GM11168 (cell line): ENCODE measurements around the gene IFNL3.
"Not testable (repeated sequence)": the region's sequence is repeated elsewhere in the genome, so short reads cannot be mapped to it uniquely, and the experiment has no call there.

Experiments
- in situ Hi-C: fragments of 300-500 bp; cut with MboI; formaldehyde crosslinking; loops from one replicate; pipeline ENCODE4 v1.12.0; 2022; ENCODE audit warnings: low sequenced_read_pairs; ENCODE audit not compliant: unreplicated experiment

The IFNL3 gene

DNA sequence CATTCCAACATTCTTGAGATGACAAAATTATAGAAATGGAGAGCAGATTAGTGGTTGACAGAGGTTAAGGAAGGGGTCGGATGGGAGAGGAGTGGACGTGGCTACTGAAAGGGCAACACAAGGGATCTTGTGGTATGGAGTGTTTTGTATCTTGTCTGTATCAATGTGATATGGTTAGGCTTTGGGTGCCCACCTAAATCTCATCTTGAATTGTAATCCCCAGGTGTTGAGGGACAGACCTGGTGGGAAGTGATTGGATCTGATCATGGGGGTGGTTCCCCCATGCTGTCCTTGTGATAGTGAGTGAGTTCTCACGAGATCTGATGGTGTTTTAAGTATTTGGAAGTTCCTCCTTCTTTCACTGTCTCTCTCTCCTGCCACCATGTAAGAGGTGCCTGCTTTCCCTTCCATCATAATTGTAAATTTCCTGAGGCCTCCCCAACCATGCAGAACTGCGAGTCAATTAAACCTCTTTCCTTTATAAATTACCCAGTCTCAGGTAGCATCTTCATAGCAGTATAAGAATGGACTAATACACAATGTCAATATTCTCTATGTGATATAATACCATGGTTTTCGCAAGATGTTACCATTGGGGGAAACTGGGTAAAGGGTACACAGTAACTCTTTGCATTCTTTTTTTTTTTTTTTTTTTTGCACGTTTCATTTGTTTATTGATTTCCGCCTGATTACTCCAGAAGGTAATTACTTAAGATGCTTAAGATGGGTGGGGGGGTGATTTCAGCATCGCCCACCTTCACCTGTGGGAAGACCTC, 8.8 kb upstream of the IFNL3 start:
- in situ Hi-C loops = no loop called here

DNA sequence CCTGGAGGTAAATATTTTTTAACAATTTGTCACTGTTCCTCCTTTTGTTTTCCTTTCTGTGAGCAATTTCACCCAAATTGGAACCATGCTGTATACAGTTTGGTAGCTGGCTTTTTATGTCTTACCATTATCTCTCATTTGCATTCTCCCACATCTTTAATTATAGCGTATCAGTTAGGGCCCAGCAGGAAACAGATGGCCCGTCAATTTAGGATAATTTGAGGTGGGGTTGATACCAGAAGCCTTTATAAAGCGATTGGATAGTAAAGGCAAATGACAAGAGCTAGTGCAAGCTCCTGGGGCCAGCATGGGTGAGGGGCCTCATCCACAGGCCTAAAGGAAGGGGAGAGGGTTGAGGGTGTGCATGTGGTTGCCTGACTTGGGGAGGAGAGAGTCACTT, 7.7 kb upstream of the IFNL3 start:
- in situ Hi-C loops = no loop called here

DNA sequence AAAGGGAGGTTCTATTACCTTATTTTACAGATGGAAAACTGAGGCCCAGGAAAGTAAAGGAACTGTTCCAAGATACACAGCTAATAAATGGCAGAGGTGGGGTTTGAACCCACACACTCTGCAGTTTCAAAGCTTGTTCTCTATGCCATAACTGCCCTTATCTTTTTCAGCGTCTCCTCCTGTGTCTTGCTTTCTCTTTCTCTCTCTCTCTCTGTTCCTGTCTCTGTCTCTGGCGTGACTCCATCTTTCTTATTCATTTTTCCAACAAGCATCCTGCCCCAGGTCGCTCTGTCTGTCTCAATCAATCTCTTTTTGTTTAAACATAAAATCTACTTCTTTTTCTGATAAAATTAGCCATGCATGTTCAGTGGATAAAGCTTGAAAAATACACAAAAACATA, 7.0 kb upstream of the IFNL3 start:
- in situ Hi-C loops = no loop called here

DNA sequence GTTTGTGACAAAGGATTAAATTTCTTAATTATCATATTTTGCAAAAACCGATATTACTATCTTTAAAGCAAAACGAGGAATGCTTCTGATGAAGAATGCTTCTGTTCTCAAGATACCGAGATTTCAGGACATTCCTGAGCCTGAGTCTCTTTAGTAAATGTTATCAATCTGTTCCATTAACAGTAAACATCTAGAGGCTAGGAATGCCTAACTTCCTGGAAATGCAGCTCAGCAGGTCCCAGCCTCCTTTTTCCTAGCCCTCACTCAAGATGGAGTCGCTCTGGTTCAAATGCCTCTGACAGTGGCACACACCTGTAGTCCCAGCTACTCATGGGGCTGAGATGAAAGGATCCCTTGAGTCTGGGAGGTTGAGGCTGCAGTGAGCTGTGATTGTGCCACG, 6.3 kb upstream of the IFNL3 start:
- in situ Hi-C loops = no loop called here

DNA sequence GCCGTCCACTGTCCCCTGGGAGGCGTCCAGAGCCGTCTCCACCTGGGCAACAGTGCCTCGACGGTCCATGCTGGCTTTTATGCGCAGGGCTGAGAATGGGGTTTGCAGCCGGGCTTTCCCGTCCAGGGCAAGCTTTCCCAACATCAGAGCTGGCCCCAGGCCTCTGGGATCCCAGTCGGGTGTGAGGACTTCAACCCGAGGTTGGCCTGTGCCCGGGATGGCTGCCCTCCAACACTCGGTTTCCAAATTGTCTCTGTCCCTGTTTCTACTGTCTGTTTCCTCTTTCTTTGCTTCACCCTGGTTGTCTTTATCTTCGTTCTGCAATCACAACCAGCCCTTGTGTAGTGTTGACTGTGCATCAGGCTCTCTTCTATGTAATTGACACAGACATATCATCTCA, 4.0 kb upstream of the IFNL3 start, which contains the start of gene IFNL4:
Gene IFNL4, minus strand, starts transcription at position 51 of the 400 bp plus-strand sequence.
- in situ Hi-C loops = no loop called here

DNA sequence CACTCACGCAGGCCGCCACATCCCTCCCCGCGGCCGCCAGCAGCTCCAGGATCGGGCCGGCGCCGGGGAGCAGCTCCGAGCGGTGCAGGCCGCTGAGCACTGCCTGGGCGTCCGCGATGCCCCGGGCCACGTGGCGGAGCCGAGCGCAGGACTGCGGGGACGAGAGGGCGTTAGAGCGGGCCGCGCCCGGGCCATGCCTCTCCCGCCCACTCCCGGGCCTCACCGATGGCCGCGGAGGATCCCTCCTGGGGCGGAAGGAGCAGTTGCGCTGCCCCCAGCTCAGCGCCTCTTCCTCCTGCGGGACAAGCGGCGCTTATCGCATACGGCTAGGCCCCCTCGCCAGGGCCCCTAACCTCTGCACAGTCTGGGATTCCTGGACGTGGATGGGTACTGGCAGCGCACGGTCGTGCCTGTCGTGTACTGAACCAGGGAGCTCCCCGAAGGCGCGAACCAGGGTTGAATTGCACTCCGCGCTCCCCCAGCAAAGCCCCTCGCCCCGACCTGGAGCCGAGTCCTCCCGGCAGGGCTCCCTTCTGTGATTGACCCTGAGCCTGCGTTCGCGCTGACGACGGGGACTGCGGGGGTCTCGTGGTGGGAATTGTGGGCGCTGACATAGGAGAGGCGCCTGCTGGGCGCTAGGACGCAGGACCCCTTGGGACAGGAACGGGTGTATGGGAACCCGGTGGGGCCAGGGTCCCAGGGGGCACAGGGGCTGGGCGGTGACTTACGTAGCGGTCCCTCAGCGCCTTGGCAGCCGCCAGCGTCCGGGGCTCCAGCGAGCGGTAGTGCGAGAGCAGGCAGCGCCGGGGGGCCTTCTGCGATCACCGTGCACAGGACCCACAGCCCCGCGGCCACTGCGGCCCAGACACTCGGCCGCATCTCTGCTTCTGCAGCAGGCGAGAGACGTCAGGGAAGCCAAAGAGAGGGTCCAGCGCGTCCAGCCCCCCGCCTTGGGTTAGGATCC, 3.2 kb upstream of the IFNL3 start:
- in situ Hi-C loops = no loop called here

DNA sequence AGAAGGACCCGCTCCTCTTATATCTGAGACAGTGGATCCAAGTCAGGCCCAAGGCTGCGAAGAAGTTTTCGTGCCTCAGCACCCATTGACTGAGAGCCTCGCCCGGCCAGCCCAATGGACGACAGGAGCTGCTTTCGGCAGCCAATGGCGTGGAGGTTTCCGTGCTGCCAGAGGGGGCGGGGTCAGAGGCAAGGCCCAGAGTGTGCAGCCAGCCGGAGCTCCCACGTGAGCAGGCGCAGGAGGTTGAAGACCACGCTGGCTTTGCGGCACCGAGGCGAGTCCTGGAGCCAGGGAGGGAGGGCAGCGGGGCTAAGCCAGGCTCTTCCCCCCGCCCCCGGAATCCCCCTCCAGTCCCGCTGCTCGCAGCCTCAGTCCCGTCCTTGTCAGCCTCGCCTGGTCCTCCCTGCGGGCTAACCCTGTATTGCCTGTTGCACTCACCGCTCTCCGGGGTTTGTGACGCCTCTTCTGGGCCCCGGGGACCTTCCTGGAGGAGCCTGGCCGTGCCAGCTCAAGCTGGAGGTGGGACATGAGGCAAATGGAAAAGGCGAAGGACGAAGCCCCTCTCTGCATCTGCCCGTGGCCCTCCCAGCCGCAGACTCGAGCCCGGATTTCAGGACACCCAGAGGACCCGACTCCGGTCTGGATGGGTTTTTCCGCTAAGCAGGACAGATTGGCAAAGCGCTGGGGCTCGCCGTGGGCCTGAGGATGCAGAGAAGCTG, 2.3 kb upstream of the IFNL3 start:
- in situ Hi-C loops = no loop called here

DNA sequence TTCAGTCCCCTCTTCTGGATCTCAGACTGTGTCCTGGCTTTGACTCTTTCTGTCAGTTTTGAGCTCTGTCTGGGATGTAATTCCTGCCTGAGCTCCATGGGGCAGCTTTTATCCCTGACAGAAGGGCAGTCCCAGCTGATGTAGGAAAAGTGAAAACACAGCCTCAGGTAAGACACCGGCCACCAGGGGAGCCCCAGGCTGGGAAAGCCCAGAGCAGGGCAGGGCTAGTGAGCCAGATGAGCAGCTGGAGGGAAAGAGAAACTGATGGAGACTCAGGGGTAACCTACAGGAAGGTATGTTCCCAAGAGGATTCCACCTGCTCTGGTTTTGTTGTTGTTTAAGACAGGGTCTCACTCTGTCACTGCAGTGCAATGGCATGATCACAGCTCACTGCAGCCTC, 360 bp upstream of the IFNL3 start:
- in situ Hi-C loops = not testable (repeated sequence)

DNA sequence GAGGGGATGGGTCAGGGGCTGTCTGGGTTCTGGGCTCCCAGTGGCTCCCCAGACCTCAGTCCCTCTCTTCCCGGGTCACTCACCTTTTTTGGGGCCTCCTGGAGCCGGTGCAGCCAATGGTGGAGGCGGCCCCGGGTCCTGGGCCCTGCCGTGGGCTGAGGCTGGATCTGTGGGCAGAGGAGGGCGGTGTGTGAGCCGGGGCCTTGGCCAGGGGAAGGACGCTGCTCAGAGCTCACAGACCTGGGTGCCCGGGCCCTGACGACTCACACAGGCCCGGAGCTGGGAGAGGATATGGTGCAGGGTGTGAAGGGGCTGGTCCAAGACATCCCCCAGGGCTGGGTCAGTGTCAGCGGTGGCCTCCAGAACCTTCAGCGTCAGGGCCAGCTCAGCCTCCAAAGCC, 1.1 kb downstream of the IFNL3 start:
- in situ Hi-C loops = not testable (repeated sequence)

DNA sequence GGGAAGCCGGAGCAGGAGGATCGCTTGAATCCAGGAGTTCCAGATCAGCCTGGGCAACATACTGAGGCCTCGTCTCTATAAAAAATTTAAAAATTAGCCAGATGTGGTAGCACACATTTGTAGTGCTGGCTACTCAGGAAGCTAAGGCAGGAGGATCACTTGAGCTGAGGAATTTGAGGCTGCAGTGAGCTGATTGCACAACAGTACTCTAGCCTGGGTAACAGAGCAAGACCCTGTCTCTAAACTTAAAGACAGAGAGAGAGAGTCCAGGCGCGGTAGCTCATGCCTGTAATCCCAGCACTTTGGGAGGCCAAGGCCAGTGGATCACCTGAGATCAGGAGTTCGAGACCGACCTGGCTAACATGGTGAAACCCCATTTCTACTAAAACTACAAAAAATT, 4.4 kb downstream of the IFNL3 start:
- in situ Hi-C loops = no loop called here

DNA sequence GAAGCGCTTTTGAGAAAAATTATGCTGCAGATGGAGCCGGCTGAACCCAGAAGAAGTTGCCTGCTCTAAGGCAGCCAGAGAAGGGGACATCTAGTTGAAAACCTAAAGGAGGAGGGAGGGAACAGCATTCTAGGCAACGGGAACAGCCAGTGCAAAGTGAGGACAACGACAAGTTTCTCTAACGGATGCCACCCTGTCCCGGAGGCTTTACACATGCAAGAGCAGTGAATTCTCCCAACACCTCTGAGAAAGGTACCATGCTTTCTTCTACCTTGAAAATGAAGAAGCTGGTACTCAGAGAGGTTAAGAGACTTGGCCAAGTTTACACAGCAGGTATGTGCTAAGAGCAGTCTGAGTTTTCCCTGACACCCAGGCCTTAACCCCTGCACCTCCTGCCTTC, 5.9 kb downstream of the IFNL3 start:
- in situ Hi-C loops = no loop called here

DNA sequence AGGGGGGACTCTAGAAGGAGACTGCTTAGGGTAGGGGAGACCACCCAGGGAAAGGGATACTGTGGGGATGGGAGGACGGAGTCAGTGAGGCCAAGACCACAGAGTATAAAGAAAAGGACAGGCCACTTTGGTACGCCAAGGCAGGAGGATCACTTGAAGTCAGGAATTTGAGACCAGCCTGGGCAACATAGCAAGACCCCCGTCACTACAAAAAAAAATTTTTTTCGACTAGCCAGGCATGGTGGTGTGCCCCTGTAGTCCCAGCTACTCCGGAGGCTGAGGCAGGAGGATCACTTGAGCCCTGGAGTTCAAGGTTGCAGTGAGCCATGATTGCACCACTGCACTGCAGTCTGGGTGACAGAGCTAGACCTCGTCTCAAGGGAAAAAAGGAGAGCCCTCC, 6.6 kb downstream of the IFNL3 start:
- in situ Hi-C loops = no loop called here

DNA sequence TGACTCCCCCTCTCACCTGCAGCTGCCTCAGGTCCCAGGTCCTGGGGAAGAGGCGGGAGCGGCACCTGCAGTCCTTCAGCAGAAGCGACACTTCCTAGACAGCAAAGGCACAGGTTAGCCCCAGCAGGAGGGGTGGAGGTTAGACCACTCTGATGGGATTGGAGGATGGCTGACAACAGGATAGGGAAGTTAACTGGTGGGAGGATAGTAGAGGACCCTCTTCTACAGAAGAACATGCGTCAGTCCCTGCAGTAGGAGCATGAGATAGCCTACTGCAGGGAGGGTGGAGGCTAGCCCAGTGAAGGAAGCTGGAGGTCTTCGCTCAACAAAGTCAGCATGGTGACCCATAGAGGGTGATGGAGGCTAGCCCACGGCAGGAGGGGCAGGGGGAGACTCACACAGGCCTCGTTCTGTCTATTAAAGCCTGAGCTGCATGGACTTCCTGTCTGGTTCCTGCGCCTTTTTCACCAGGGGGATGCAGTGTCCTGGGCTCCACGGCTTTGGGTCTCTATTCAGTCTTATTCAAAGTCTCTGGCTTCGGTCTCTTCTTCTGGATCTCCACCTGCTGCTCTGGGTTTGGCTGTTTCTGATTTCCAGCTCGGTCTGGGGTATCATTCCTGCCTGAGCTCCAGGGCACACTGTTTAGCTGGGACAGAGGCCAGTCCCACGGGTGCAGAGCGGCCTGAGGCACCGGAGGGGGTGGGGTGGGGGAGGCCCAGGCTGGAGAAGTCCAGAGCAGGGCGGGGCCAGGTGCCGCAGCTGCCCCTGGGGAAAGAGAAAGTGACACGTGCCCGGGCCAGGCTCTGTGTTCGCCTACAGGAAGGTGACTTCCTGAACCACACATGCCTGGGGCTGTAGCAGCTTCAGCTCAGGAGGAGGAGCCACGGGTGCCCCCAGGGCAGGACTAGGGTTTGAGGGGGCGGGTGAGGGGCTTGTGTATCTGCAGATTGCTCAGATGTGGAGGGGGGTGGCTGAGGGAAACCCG, 7.3 kb downstream of the IFNL3 start:
- in situ Hi-C loops = no loop called here

DNA sequence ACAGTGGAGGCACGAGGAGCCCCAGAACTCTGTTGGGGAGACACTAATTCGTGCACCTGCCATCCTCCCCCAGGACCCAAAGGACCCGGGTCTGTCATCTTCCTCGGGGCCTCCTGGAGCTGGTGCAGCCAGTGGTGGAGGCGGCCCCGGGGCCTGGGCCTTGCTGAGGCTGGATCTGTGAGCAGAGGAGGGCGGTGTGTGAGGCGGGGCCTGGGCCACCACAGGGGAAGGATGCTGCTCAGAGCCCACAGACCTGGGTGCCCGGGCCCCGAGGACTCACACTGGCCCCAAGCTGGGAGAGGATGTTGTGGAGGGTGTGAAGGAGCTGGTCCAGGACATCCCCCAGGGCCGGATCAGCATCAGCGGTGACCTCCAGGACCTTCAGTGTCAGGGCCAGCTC, 8.3 kb downstream of the IFNL3 start:
- in situ Hi-C loops = no loop called here

DNA sequence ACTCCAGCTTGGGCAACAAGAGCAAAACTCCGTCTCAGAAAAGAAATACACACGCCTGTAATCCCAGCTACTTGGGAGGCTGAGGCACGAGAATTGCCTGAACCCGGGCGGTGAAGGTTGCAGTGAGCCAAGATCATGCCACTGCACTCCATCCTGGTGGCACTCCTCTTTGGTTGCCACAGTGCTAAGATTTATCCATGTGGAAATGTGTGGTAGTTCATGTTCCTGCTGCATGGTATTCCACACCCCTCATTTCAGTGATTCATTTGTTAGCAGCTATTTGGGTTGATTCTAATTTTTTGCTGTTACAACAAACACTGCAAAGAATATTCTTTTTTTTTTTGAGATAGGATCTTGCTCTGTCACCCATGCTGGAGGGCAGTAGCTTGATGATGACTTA, 12.1 kb downstream of the IFNL3 start:
- in situ Hi-C loops = loop anchor here (5.0 kb wide), 1 partner anchor 85 kb away; no protein-coding TSS in a partner anchor

DNA sequence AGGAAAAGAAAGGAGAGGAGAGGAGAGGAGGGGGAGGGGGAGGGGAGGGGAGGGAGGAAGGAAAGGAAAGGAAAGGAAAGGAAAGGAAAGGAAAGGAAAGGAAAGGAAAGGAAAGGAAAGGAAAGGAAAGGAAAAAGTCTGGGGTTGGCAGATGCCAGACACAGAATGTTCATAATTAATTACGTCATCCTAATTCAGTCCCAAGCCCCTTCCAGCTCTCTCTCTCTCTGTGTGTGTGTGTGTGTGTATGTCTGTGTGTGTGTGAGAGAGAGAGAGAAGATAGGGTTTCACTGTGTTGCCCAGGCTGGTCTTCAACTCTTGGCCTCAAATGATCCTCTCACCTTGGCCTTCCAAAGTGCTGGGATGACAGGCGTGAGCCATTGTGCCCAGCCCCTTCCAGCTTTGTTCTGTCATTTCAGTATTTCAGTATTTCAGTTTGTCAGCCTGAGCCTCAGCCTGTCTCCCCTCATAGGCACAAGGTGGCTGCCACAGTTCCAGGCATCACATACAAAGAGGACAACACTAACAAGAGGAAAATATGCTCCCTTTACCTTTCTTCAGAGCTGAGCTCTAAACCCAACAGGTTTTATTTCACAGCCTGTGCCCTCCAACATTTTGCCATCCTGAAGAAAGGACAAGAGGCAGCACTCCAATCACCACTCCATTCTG, 14.6 kb downstream of the IFNL3 start:
- in situ Hi-C loops = loop anchor here (5.0 kb wide), 1 partner anchor 87 kb away; no protein-coding TSS in a partner anchor

DNA sequence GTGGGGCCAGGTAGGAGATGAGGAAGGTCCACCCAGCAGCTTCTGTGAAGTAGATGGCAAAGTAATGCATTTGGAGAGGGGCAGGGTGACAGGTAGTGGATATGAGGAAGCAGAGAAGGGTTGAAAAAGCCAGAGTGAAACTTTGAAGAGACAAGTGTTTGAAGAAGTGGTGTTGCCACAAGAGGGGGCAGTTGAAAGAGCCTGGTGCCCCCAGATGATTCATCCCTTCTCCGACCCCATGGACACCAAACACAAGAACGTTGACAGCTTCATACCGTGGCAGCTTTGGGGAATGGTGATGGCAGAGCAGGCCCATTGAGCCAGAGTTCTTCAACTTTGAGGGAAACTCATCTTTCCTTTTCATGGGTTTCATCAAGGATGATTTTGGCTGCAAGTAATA, 19.9 kb downstream of the IFNL3 start:
- in situ Hi-C loops = no loop called here

DNA sequence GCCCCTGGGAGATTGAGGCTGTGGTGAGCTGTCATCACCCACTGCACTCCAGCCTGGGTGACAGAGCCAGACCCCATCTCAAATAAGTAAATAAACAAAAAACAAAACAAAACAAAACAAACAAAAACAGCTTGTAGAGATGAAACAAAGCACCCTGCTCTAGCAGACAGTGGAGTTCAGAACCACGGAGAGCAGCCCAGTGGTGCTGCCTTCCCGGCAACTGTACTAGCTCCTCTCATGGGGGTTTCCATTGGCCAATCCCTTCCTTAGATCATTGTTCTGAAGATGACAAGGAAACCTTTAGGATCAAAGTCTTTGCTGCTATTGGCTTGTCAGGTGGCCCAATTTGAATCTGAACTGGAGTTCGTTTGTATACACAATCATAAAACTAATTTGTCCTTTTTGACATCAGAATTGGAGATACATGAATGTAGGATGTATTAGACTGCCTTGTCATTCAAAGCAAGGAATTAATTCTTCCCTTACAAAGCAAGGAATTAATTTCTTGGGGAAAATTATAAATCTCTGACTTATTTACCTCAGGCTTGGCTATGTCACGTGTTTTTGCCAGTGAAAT, 21.0 kb downstream of the IFNL3 start:
- in situ Hi-C loops = no loop called here

DNA sequence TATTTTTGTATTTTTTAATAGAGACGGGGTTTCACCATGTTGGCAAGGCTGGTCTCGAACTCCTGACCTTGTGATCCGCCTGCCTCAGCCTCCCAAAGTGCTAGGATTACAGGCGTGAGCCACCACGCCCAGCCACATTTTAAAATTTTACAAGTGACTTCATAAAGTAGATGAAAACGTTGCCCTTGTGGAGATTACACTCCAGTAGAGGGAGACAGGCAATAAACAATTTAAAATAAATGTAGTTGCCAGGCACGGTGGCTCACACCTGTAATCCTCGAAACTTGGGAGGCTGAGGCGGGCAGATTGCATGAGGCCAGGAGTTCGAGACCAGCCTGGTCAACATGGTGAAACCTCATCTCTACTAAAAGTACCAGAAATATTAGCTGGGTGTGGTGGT, 25.7 kb downstream of the IFNL3 start:
- in situ Hi-C loops = not testable (repeated sequence)
